Measurements from ENCODE around the gene SDCCAG8.

GRCh38 chr1:243299069-243299468, 43.2 kb downstream of the SDCCAG8 start:
- TF ChIP-seq CTCF (IDR thresholded peaks at IDR 0.05) (no peak), POLR2A (IDR thresholded peaks at IDR 0.05) (no peak), EP300 (IDR thresholded peaks at IDR 0.05) (no peak), POLR2AphosphoS5 (IDR thresholded peaks at IDR 0.05) (no peak)

Data from gastroesophageal sphincter (tissue), 3 donors.